H1 (cell line): ENCODE results near the gene ASRGL1. TPM values are rescaled to one million over a fixed set of nuclear protein-coding genes. Genes with fewer than 3 reads are reported as not detected.
A peak's percentile ranks its signal among the peaks of the same experiment; 100 is the strongest.

Source experiments
- CTCF ChIA-PET: fragments of 300-600 bp; sonication (Branson Sonifier 250); formaldehyde crosslinking; loops from one replicate; lab custom pipeline; 2021; ENCODE audit not compliant: partially characterized antibody; lab: Charles Lee
- POLR2A ChIA-PET: fragments of 300-600 bp; sonication (Branson Sonifier 250); formaldehyde crosslinking; loops from one replicate; lab custom pipeline; 2021; ENCODE audit warnings: inconsistent platforms; ENCODE audit not compliant: partially characterized antibody; lab: Charles Lee
- DNase-seq, 2 experiments: peaks; one replicate each; pipeline versions ENCODE4 v3.0.0 to v3.0.0-alpha.2; 2010 to 2022; ENCODE audit warnings: low spot score in 2 of 2, low read depth in 1 of 2, mixed read lengths in 1 of 2
- FAIRE-seq: peaks from 2 replicates; lab custom pipeline; 2011; peaks lifted over from hg19 to GRCh38; lab: Jason Lieb, UNC
- H2AFZ ChIP-seq: 2 replicates; pipeline ENCODE4 v1.8.1; 2012; ENCODE audit warnings: low read length, inconsistent platforms
- H2AK5ac ChIP-seq: 2 replicates; pipeline ENCODE4 v1.6.1; 2013; ENCODE audit warnings: low read depth, low read length
- H2BK120ac ChIP-seq: replicated peaks from 2 replicates; pipeline ENCODE3; 2013; ENCODE audit warnings: low read depth, low read length, inconsistent platforms
- H2BK12ac ChIP-seq: 2 replicates; pipeline ENCODE4 v1.6.1; 2013; ENCODE audit warnings: low read depth, low read length
- H2BK15ac ChIP-seq: 2 replicates; pipeline ENCODE4 v1.6.1; 2013; ENCODE audit warnings: low read length
- H2BK20ac ChIP-seq: 2 replicates; pipeline ENCODE4 v1.6.1; 2013; ENCODE audit warnings: low read length
- H2BK5ac ChIP-seq: 2 replicates; pipeline ENCODE4 v1.6.1; 2013; ENCODE audit warnings: low read depth, low read length
- H3K14ac ChIP-seq: 2 replicates; pipeline ENCODE4 v1.6.1; 2013; ENCODE audit warnings: inconsistent platforms; ENCODE audit not compliant: insufficient read length
- H3K18ac ChIP-seq: 2 replicates; pipeline ENCODE4 v1.6.1; 2013; ENCODE audit warnings: low read length; ENCODE audit errors: extremely low read depth
- H3K23ac ChIP-seq: 2 replicates; pipeline ENCODE4 v1.6.1; 2013; ENCODE audit warnings: inconsistent platforms; ENCODE audit not compliant: insufficient read length
- H3K23me2 ChIP-seq: 2 replicates; pipeline ENCODE4 v1.6.1; 2013; ENCODE audit warnings: low read depth, low read length
- H3K27ac ChIP-seq: 2 replicates; pipeline ENCODE4 v1.6.1; 2011; ENCODE audit warnings: low read depth, low read length, inconsistent platforms
- H3K27me3 ChIP-seq, 4 experiments: replicated peaks in 1 of 4; 1 replicate in 1 of 4; 2 replicates in 3 of 4; pipeline versions ENCODE4 v1.6.1 to v1.8.1; 2011 to 2013; ENCODE audit warnings: low read length in 3 of 4, mild to moderate bottlenecking in 3 of 4, inconsistent platforms in 2 of 4, mixed read lengths in 2 of 4, moderate library complexity in 1 of 4; ENCODE audit not compliant: control insufficient read depth in 3 of 4, insufficient read depth in 3 of 4; ENCODE audit errors: extremely low read depth in 1 of 4
- H3K36me3 ChIP-seq, 4 experiments: 2 replicates each; pipeline versions ENCODE4 v1.6.1 to v1.8.1; 2011 to 2013; ENCODE audit warnings: mild to moderate bottlenecking in 4 of 4, low read length in 3 of 4, moderate library complexity in 2 of 4, control low read depth in 1 of 4, inconsistent platforms in 1 of 4; ENCODE audit not compliant: insufficient read depth in 4 of 4, control insufficient read depth in 2 of 4
- H3K4ac ChIP-seq: replicated peaks from 2 replicates; pipeline ENCODE3; 2013; ENCODE audit warnings: low read length, low read depth, mixed read lengths, inconsistent platforms; ENCODE audit not compliant: insufficient read length
- H3K4me1 ChIP-seq, 4 experiments: replicated peaks in 1 of 4; 1 replicate in 1 of 4; 2 replicates in 3 of 4; pipeline versions ENCODE4 v1.6.1 to v1.8.1; 2011 to 2013; ENCODE audit warnings: low read length in 3 of 4, inconsistent platforms in 2 of 4, mixed read lengths in 1 of 4; ENCODE audit not compliant: insufficient read depth in 4 of 4, control insufficient read depth in 3 of 4
- H3K4me2 ChIP-seq, 2 experiments: 2 replicates each; pipeline versions ENCODE4 v1.6.1 to v1.8.1; 2011 to 2013; ENCODE audit warnings: low read depth in 2 of 2, low read length in 2 of 2, control low read depth in 1 of 2, inconsistent platforms in 1 of 2, mild to moderate bottlenecking in 1 of 2; ENCODE audit not compliant: insufficient read depth in 1 of 2
- H3K4me3 ChIP-seq, 4 experiments: fragments of 200-600, 300-600 bp in 1 of 4; sonication (generic), shearing (Covaris generic), sonication (Bioruptor Twin) in 1 of 4; 2 replicates each; pipeline versions ENCODE4 v1.5.1 to v1.8.1; 2011 to 2016; ENCODE audit warnings: low read length in 4 of 4, low read depth in 3 of 4, control low read depth in 2 of 4, inconsistent platforms in 2 of 4, mild to moderate bottlenecking in 2 of 4, mixed read lengths in 1 of 4, moderate library complexity in 1 of 4; ENCODE audit not compliant: insufficient read depth in 2 of 4; ENCODE audit errors: extremely low read depth in 1 of 4
- H3K56ac ChIP-seq: replicated peaks from 2 replicates; pipeline ENCODE3; 2013; ENCODE audit warnings: low read depth, mild to moderate bottlenecking, mixed read lengths, low read length, inconsistent platforms; ENCODE audit not compliant: insufficient read length
- H3K79me1 ChIP-seq: 2 replicates; pipeline ENCODE4 v1.6.1; 2013; ENCODE audit warnings: low read depth, low read length, control low read depth
- H3K79me2 ChIP-seq, 2 experiments: 2 replicates each; pipeline versions ENCODE4 v1.6.1 to v1.8.1; 2012 to 2013; ENCODE audit warnings: low read length in 2 of 2, mild to moderate bottlenecking in 2 of 2, inconsistent platforms in 1 of 2; ENCODE audit not compliant: insufficient read depth in 2 of 2, control insufficient read depth in 1 of 2
- H3K9ac ChIP-seq, 4 experiments: replicated peaks in 1 of 4; 1 replicate in 1 of 4; 2 replicates in 3 of 4; pipeline versions ENCODE4 v1.6.1 to v1.8.1; 2011 to 2013; ENCODE audit warnings: low read depth in 3 of 4, low read length in 3 of 4, control low read depth in 2 of 4, mild to moderate bottlenecking in 2 of 4, moderate library complexity in 2 of 4, inconsistent platforms in 1 of 4; ENCODE audit errors: extremely low read depth in 1 of 4
- H3K9me3 ChIP-seq, 2 experiments: 2 replicates each; pipeline versions ENCODE4 v1.6.1 to v1.8.1; 2012 to 2013; ENCODE audit warnings: mild to moderate bottlenecking in 2 of 2, moderate library complexity in 2 of 2, control low read depth in 1 of 2, inconsistent platforms in 1 of 2, low read depth in 1 of 2, low read length in 1 of 2, mixed read lengths in 1 of 2; ENCODE audit not compliant: insufficient read depth in 2 of 2
- H4K20me1 ChIP-seq, 2 experiments: replicated peaks in 1 of 2; 2 replicates each; pipeline versions ENCODE3 to v1.8.1; 2011 to 2013; ENCODE audit warnings: inconsistent platforms in 2 of 2, low read length in 2 of 2, mild to moderate bottlenecking in 1 of 2; ENCODE audit not compliant: insufficient read depth in 2 of 2, control insufficient read depth in 1 of 2
- H4K5ac ChIP-seq: 2 replicates; pipeline ENCODE4 v1.6.1; 2013; ENCODE audit warnings: low read length, low read depth, mixed read lengths, inconsistent platforms; ENCODE audit not compliant: insufficient read length
- H4K8ac ChIP-seq: 2 replicates; pipeline ENCODE4 v1.8.0; 2013; ENCODE audit warnings: mild to moderate bottlenecking, moderate library complexity, low read length, inconsistent platforms; ENCODE audit not compliant: insufficient read depth; ENCODE audit errors: extremely low read depth
- H4K91ac ChIP-seq: replicated peaks from 2 replicates; pipeline ENCODE3; 2013; ENCODE audit warnings: low read length, mixed read lengths, inconsistent platforms; ENCODE audit not compliant: insufficient read length
- ATF2 ChIP-seq: IDR thresholded peaks from 2 replicates; pipeline ENCODE4 v1.6.1; 2012; ENCODE audit warnings: low read length, inconsistent platforms
- E2F6 ChIP-seq: IDR thresholded peaks from 2 replicates; pipeline ENCODE4 v1.6.1; 2012; ENCODE audit warnings: inconsistent platforms
- JUND ChIP-seq: IDR thresholded peaks from 2 replicates; pipeline ENCODE4 v1.6.1; 2011; ENCODE audit warnings: mild to moderate bottlenecking, improper control_type of control experiment, low read length
- KDM1A ChIP-seq: fragments of 200-600, 300-600 bp; sonication (generic); IDR thresholded peaks from 2 replicates; pipeline ENCODE4 v1.7.1; 2016; ENCODE audit warnings: mild to moderate bottlenecking, low read length, borderline replicate concordance
- MAX ChIP-seq: IDR thresholded peaks from 2 replicates; pipeline ENCODE4 v1.6.1; 2012; ENCODE audit warnings: inconsistent platforms
- NANOG ChIP-seq: IDR thresholded peaks from 2 replicates; pipeline ENCODE4 v1.6.1; 2011; ENCODE audit warnings: low read length, low read depth, mild to moderate bottlenecking, inconsistent platforms; ENCODE audit not compliant: insufficient read depth, poor library complexity, severe bottlenecking
- SP1 ChIP-seq: IDR thresholded peaks from 2 replicates; pipeline ENCODE4 v1.6.1; 2011; ENCODE audit warnings: low read depth, low read length
- SRF ChIP-seq: IDR thresholded peaks from 2 replicates; pipeline ENCODE4 v1.6.1; 2011; ENCODE audit warnings: mild to moderate bottlenecking, low read depth, low read length, moderate library complexity
- TCF12 ChIP-seq: IDR thresholded peaks from 2 replicates; pipeline ENCODE4 v1.6.1; 2011; ENCODE audit warnings: low read depth, mild to moderate bottlenecking, low read length
- WGBS, 2 experiments: shearing (Covaris generic) in 1 of 2; methylation state at CpG; one replicate each; pipeline versions ENCODE4 v1.1.6 to v1.1.7; 2013 to 2015; ENCODE audit warnings: low lambda C conversion rate in 2 of 2, mixed read lengths in 2 of 2, inconsistent platforms in 1 of 2, low coverage in 1 of 2, missing lambda C conversion rate in 1 of 2; ENCODE audit not compliant: insufficient replicate concordance in 2 of 2, insufficient coverage in 1 of 2, insufficient read length in 1 of 2; ENCODE audit errors: extremely low coverage in 1 of 2, missing lambda C conversion rate in 1 of 2; 5-methylcytosine and 5-hydroxymethylcytosine counted together
- polyA plus RNA-seq, 7 experiments: library from polyadenylated mRNA; depleted of rRNA in 3 of 7; stranded (reverse) in 5 of 7; unstranded in 2 of 7; fragments of >200 nt in 5 of 7; fragments of 200-250 nt in 2 of 7; gene quantifications; 1 replicate in 5 of 7; 2 replicates in 1 of 7; 4 replicates in 1 of 7; pipeline versions ENCODE4 v1.2.1 to v1.2.3, GENCODE V29; 2011 to 2013; ENCODE audit warnings: missing spikeins in 2 of 7, mixed read lengths in 2 of 7
- total RNA-seq: library from RNA; stranded (reverse); fragmentation: NEBNext Ultra II Directional; extraction: Animal tissue kit (Norgen Biotek cat#: 25700); gene quantifications from 2 replicates; pipeline ENCODE4 v1.2.1, GENCODE V29; 2021

The ASRGL1 gene
- total and polyA plus RNA-seq, 2 of the 8 experiments (the other 6 are each of a cell fraction or from before 2014, with no cell fraction given), result 19.9 to 23.5 TPM

- Histone ChIP-seq H2BK12ac (no peak overlapping the region), H3K79me2 (no peaks in the 10 kb centered on the region), H3K79me1 (no peaks in the 10 kb centered on the region), H2BK15ac (no peak overlapping the region), H3K23ac (no peak overlapping the region), H3K14ac (no peak overlapping the region), H3K9me3 (no peaks in the 10 kb centered on the region), H2AK5ac (no peak overlapping the region), H3K56ac (no peak overlapping the region), H4K20me1 (no peaks in the 10 kb centered on the region), H3K18ac (no peak overlapping the region), H3K4me1 (peaks cover 0 to 5% (median 0%) of the 10 kb centered on the region in 4 experiments; a peak in 2 of 7 replicates), H4K8ac (peak overlapping the region; percentile 28), H3K23me2 (no peaks in the 10 kb centered on the region), H3K27me3 (no peaks in the 10 kb centered on the region), H3K4me2 (no peak overlapping the region), H2BK120ac (no peak overlapping the region), H2BK5ac (no peak overlapping the region), H2AFZ (no peak overlapping the region), H2BK20ac (no peak overlapping the region), H4K91ac (no peak overlapping the region), H3K4me3 (no peak overlapping the region), H3K36me3 (no peaks in the 10 kb centered on the region), H3K4ac (no peak overlapping the region), H3K27ac (no peak overlapping the region), H4K5ac (no peak overlapping the region), H3K9ac (no peak overlapping the region)
- FAIRE-seq (no peak), DNase-seq (no peak)
- POLR2A ChIA-PET, result interaction anchor here (1.0 to 1.2 kb wide), 2 partner anchors 12 to 217 kb away, joined by 3 read pairs; no protein-coding TSS in a partner anchor
- WGBS, 2 experiments, result 86% methylated on average over 21 of the region's 23 CpGs; no CpG with 5 or more reads in 1 of the 2 experiments
- CTCF ChIA-PET, result interaction anchor here (0.6 to 2.4 kb wide), 5 partner anchors 15 to 103 kb away, joined by 3 to 14 read pairs (median 4); no protein-coding TSS in a partner anchor
- TF ChIP-seq JUND, result no peak
- TF ChIP-seq E2F6, result no peak
- no peak for TF ChIP-seq MAX
- TF ChIP-seq ATF2, result no peak
- TF ChIP-seq NANOG, result no peak
- TF ChIP-seq SP1, result no peak
- TF ChIP-seq SRF, result no peak
- TF ChIP-seq KDM1A, result no peak
- TF ChIP-seq TCF12, result no peak
Observed at GRCh38 chr11:62439785-62440602, 102.7 kb downstream of the ASRGL1 start.
